Measurements from ENCODE around the gene TATDN3.
A peak's percentile ranks its signal among the peaks of the same experiment; 100 is the strongest.

The TATDN3 gene

GRCh38 chr1:212780759-212781158 is 10.9 kb upstream of the TATDN3 start:
- TF ChIP-seq CTCF (IDR thresholded peaks at IDR 0.05; ENCODE audit: low read depth, low read length): no peak
- no peak overlapping the region for H3K27ac ChIP-seq
- peaks cover 63% of the 10 kb centered on the region for H3K36me3 ChIP-seq

DNA sequence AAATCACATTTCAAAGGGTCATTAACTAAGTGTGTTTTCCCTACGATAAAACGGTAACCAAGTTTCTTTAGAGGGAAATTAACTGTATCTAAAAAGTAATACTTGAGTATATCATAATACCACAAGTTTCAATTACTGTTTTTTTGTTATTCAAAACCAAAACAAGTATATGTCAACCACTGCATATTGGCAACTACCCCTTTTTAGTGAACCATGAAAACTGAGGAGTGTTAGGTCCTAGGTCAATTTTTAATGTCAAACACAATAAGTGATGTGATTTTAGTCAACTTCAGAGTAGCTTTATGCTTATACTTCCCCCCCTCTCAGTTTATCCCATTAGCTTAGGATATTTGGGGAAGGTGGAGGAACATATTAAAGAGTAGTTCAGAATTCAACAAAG is 10.5 kb upstream of the TATDN3 start:
- Histone ChIP-seq H3K9me3 (ENCODE audit: severe bottlenecking) (no peaks in the 10 kb centered on the region), H3K27me3 (ENCODE audit: insufficient read depth, low read depth, severe bottlenecking) (no peaks in the 10 kb centered on the region), H3K36me3 (peaks cover 64% of the 10 kb centered on the region), H3K4me3 (ENCODE audit: low read depth, low read length) (no peak overlapping the region), H3K27ac (no peak overlapping the region)
- no peak for DNase-seq
- TF ChIP-seq CTCF (IDR thresholded peaks at IDR 0.05; ENCODE audit: low read depth, low read length): no peak

More at GRCh38 chr1:212780759-212781158, 10.9 kb upstream of the TATDN3 start:
- no peak overlapping the region for H3K4me3 ChIP-seq (ENCODE audit: low read depth, low read length)
- no peaks in the 10 kb centered on the region for H3K27me3 ChIP-seq (ENCODE audit: insufficient read depth, low read depth, severe bottlenecking)
- no peaks in the 10 kb centered on the region for H3K9me3 ChIP-seq (ENCODE audit: severe bottlenecking)
- no peak for DNase-seq

DNA sequence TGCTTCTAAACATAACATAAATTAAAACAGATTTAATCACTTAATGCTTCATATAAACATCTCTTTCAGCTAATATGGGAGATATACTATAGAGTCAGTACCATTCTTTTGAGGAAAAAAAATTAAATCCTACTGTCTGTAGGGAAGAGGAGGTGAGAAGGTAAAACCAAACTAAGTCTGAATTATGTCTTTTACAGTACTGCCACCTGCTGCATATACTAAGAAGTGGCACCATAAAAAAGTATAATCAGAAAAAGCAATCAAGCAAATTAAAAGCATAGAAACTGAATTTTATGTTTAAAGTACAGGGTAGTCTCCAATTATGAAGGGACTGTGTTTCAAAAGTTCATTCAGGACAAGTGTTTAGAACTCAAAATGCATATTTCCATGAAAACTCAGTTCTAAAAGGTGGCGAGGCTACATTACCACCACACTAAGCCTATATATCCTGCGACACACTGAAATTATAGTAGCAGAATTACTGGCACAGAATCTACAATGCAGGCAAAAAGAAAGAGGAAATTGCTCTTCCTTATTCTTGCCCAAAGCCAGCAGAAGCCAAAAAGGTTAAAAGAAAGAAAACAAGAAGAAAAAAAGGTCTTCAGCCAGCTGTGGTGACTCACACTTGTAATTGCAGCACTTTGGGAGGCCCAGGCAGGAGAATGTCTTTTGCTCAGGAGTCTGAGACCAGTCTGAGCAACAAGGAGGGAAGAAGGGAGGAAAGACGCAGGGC is 9.1 kb upstream of the TATDN3 start:
- no peak overlapping the region for H3K4me3 ChIP-seq (ENCODE audit: low read depth, low read length)
- H3K36me3 ChIP-seq: peaks cover 70% of the 10 kb centered on the region
- TF ChIP-seq CTCF (IDR thresholded peaks at IDR 0.05; ENCODE audit: low read depth, low read length): peak; percentile 30; the same call in 1 of the 2 replicates
- no peaks in the 10 kb centered on the region for H3K27me3 ChIP-seq (ENCODE audit: insufficient read depth, low read depth, severe bottlenecking)
- DNase-seq: no peak
- no peak overlapping the region for H3K27ac ChIP-seq
- H3K9me3 ChIP-seq (ENCODE audit: severe bottlenecking): no peaks in the 10 kb centered on the region

GRCh38 chr1:212783976-212784375 is 7.7 kb upstream of the TATDN3 start:
- no peak for TF ChIP-seq CTCF (IDR thresholded peaks at IDR 0.05; ENCODE audit: low read depth, low read length)
- H3K36me3 ChIP-seq: peaks cover 71% of the 10 kb centered on the region
- H3K27me3 ChIP-seq (ENCODE audit: insufficient read depth, low read depth, severe bottlenecking): no peaks in the 10 kb centered on the region
- no peak overlapping the region for H3K4me3 ChIP-seq (ENCODE audit: low read depth, low read length)
- DNase-seq: no peak
- no peak overlapping the region for H3K27ac ChIP-seq
- H3K9me3 ChIP-seq (ENCODE audit: severe bottlenecking): no peaks in the 10 kb centered on the region

GRCh38 chr1:212785871-212786270 is 5.8 kb upstream of the TATDN3 start:
- peaks cover 66% of the 10 kb centered on the region for H3K36me3 ChIP-seq

More at GRCh38 chr1:212785871-212786270, 5.8 kb upstream of the TATDN3 start:
- H3K27ac ChIP-seq: no peak overlapping the region
- H3K4me3 ChIP-seq (ENCODE audit: low read depth, low read length): no peak overlapping the region
- DNase-seq: no peak
- H3K9me3 ChIP-seq (ENCODE audit: severe bottlenecking): no peaks in the 10 kb centered on the region
- TF ChIP-seq CTCF (IDR thresholded peaks at IDR 0.05; ENCODE audit: low read depth, low read length): no peak
- H3K27me3 ChIP-seq (ENCODE audit: insufficient read depth, low read depth, severe bottlenecking): no peaks in the 10 kb centered on the region
